Activated CD4-positive, alpha-beta memory T cell treated with anti-CD3 and anti-CD28 coated beads for 36 hours (primary cell): ENCODE measurements around the gene ANKRD24. TPM values are rescaled to one million over a fixed set of nuclear protein-coding genes. Genes with fewer than 3 reads are reported as not detected.
"Not testable (repeated sequence)": the region's sequence is repeated elsewhere in the genome, so short reads cannot be mapped to it uniquely, and the experiment has no call there.

Experiments used
- CTCF ChIA-PET: fragments of 350-600 bp; sonication (Branson Sonifier 250); formaldehyde crosslinking; loops from one replicate; lab custom pipeline; 2021; ENCODE audit warnings: antibody characterized with exemption, inconsistent platforms; lab: Charles Lee
- POLR2A ChIA-PET: fragments of 350-600 bp; sonication (Branson Sonifier 250); formaldehyde crosslinking; loops from one replicate; lab custom pipeline; 2021; ENCODE audit warnings: antibody characterized with exemption; lab: Charles Lee
- DNase-seq: peaks from one replicate; pipeline ENCODE4 v3.0.0-alpha.2; 2020
- H3K27ac Mint-ChIP-seq: one replicate; pipeline ENCODE4 v1.8.0; 2021; ENCODE audit warnings: mixed read lengths
- H3K27me3 Mint-ChIP-seq: one replicate; pipeline ENCODE4 v1.8.0; 2021; ENCODE audit warnings: mixed read lengths
- H3K36me3 Mint-ChIP-seq: one replicate; pipeline ENCODE4 v1.8.0; 2021; ENCODE audit warnings: mixed read lengths
- H3K4me1 Mint-ChIP-seq: one replicate; pipeline ENCODE4 v1.8.0; 2021; ENCODE audit warnings: low read depth, mixed read lengths
- H3K4me3 Mint-ChIP-seq: one replicate; pipeline ENCODE4 v1.8.0; 2021; ENCODE audit warnings: mild to moderate bottlenecking, mixed read lengths
- H3K9me3 Mint-ChIP-seq: one replicate; pipeline ENCODE4 v1.8.0; 2021; ENCODE audit warnings: mixed read lengths
- intact Hi-C: fragments of 100-400 bp; cut with micrococcal nuclease; formaldehyde crosslinking; loops from one replicate; pipeline ENCODE4 v1.15.1; 2023
- total RNA-seq, 2 experiments: library from RNA; stranded (reverse); gene quantifications; one replicate each; pipeline ENCODE4 v1.2.3, GENCODE V29; 2021

ANKRD24 gene
- total RNA-seq, 2 experiments from 2014 or later = 1.7 to 1.8 TPM

DNA sequence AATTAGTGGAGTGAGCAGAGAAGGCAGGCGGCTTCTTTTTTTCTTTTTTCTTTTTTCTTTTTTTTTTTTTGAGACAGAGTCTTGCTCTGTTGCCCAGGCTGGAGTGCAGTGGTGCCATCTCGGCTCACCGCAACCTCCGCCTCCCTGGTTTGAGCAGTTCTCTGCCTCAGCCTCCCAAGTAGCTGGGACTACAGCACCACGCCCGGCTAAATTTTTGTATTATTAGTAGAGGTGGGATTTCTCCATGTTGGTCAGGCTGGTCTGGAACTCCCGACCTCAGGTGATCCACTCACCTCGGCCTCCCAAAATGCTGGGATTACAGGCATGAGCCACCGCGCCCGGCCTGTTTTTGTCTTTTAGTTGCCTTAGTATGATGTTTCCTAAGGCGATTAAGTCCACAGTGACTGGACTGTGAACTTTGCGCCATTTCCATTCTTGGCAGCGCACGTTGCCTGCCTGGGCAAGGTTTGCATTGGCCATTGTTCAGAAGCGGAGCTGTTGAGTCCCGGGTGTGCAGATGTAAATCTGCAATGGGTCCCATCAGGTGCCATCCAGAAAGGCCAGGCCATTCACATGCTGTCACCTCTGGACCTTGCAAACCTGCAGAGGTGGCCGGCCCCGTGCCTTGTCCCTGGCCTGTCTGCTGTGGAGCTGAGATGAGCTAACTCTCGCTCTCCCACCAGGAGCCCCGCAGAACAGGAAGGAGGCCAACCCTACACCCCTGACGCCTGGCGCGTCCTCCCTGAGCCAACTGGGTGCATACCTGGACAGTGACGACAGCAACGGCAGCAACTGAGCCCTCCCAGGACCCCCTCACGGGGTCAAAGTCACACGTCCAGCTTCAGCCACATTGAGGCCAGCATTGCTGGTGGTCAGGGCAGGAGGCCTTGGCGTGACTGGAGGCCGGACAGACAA, 85.7 kb downstream of the ANKRD24 start:
- no peaks in the 10 kb centered on the region for H3K9me3 Mint-ChIP-seq
- ChIA-PET POLR2A (no interaction called here), CTCF (interaction anchor here (0.9 to 5.4 kb wide), 16 partner anchors 10 to 257 kb away, joined by 3 to 93 read pairs (median 8); partner anchors contain the start of genes CHAF1A, MPND, SH3GL1 and YJU2)
- H3K27ac Mint-ChIP-seq = no peak overlapping the region
- intact Hi-C loops = loop anchor here (1.0 to 10.0 kb wide), 3 partner anchors 84 to 257 kb away; no protein-coding TSS in a partner anchor
- peaks cover 30% of the 10 kb centered on the region for H3K36me3 Mint-ChIP-seq
- no peaks in the 10 kb centered on the region for H3K27me3 Mint-ChIP-seq
- H3K4me1 Mint-ChIP-seq = peaks cover 7% of the 10 kb centered on the region
- no peak for DNase-seq
- H3K4me3 Mint-ChIP-seq = no peak overlapping the region

DNA sequence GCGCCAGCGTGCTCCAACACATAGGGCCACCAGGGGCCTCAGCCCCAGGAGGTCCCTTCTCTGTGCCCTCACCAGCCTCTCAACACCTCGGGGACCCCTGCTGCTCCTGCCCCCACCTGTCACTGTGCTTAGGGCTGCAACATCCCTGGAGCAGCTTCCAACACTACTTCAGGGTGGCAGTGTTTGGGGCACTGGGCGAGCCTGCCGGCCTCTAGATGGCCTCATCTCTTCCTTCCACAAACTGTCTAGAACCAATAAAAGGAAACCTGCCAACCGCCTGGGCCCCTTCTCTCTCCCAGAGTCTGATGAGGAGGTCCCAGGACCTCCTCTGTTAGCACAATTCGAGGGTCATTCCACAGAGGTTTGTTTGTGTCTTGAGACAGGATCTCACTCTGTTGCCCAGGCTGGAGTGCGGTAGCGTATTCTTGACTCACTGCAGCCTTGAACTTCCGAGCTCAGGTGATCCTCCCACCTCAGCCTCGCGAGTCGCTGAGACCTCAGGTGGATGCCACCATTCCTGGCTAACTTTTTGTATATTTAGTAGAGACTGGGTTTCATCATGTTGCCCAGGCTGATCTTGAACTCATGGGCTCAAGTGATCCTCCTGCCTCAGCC, 86.4 kb downstream of the ANKRD24 start:
- ChIA-PET POLR2A (no interaction called here), CTCF (interaction anchor here (1.2 to 5.4 kb wide), 6 partner anchors 20 to 256 kb away, joined by 3 to 93 read pairs (median 14); partner anchors contain the start of gene YJU2)
- no peaks in the 10 kb centered on the region for H3K9me3 Mint-ChIP-seq
- H3K4me1 Mint-ChIP-seq = peaks cover 7% of the 10 kb centered on the region
- no peak for DNase-seq
- no peaks in the 10 kb centered on the region for H3K27me3 Mint-ChIP-seq
- intact Hi-C loops = loop anchor here (10.0 kb wide), 1 partner anchor 256 kb away; no protein-coding TSS in a partner anchor
- H3K27ac Mint-ChIP-seq = no peak overlapping the region
- H3K4me3 Mint-ChIP-seq = no peak overlapping the region
- H3K36me3 Mint-ChIP-seq = peaks cover 30% of the 10 kb centered on the region

DNA sequence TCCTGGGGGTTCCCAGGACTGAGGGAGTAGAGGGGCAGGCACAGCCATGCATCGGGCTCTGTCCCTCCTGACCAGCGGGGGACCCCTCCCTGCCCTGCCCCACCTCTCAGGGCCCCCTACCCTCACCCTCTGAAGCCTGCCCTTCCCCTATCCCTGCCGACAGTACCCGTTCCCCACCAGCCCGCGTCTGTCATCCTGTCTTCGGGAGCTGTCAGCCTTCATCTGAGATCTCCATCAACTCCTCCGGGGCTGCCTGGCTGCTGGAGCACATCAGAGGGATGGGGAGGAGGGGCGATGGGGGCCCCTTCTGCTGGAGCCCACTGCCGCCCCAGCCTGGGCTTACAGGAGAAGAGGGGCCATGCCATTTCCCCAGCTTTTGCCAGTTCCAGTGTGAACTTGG, 90.4 kb downstream of the ANKRD24 start:
- Mint-ChIP-seq H3K4me1 (no peaks in the 10 kb centered on the region), H3K27me3 (no peaks in the 10 kb centered on the region), H3K9me3 (no peaks in the 10 kb centered on the region), H3K4me3 (no peak overlapping the region), H3K27ac (no peak overlapping the region), H3K36me3 (peaks cover 13% of the 10 kb centered on the region)
- ChIA-PET POLR2A (no interaction called here), CTCF (interaction anchor here (3.7 kb wide), 1 partner anchor 80 kb away, joined by 19 read pairs; no protein-coding TSS in a partner anchor)
- intact Hi-C loops = no loop called here
- DNase-seq = no peak

DNA sequence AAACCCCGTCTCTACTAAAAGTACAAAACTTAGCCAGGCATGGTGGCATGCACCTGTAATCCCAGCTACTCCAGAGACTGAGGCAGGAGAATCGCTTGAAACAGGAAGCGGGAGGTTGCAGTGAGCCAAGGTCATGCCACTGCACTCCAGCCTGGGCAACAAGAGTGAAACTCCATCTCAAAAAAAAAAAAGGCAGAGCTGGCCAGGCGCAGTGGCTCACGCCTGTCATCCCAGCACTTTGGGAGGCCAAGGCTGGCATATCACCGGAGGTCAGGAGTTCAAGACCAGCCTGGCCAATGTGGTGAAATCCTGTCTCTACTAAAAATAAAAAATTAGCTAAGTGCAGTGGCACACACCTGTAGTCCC, 91.8 kb downstream of the ANKRD24 start:
- H3K9me3 Mint-ChIP-seq, H3K27me3 Mint-ChIP-seq, H3K4me1 Mint-ChIP-seq, DNase-seq, POLR2A ChIA-PET, H3K4me3 Mint-ChIP-seq, intact Hi-C loops, H3K27ac Mint-ChIP-seq, H3K36me3 Mint-ChIP-seq: not testable (repeated sequence)
- CTCF ChIA-PET = interaction anchor here (3.7 kb wide), 1 partner anchor 78 kb away, joined by 19 read pairs; no protein-coding TSS in a partner anchor

Other genes with a start within 250 kb of the ANKRD24 start
- gene NMRK2, start 249.6 kb upstream of the ANKRD24 start, total RNA-seq = not detected
- 10 to 100 TPM; 32.4 to 33.3 TPM for gene DAPK3, start 211.6 kb upstream of the ANKRD24 start, total RNA-seq
- 1,000 to 10,000 TPM; 3,113 to 3,225 TPM for gene EEF2, start 197.2 kb upstream of the ANKRD24 start, total RNA-seq
- gene PIAS4, start 175.0 kb upstream of the ANKRD24 start, total RNA-seq = 10 to 100 TPM; 22.5 to 24.4 TPM
- gene ZBTB7A, start 115.8 kb upstream of the ANKRD24 start, total RNA-seq = 10 to 100 TPM; 31.0 to 32.5 TPM
- 100 to 1,000 TPM; 128 to 129 TPM for gene MAP2K2, start 58.6 kb upstream of the ANKRD24 start, total RNA-seq
- not detected for gene CREB3L3, start 29.1 kb upstream of the ANKRD24 start, total RNA-seq
- gene SIRT6, start 126 bp upstream of the ANKRD24 start, total RNA-seq = 10 to 100 TPM; 28.0 to 29.7 TPM
- 10 to 100 TPM; 11.0 to 14.2 TPM for gene EBI3, start 46.8 kb downstream of the ANKRD24 start, total RNA-seq
- gene YJU2, start 64.4 kb downstream of the ANKRD24 start, total RNA-seq = 10 to 100 TPM; 24.0 to 25.5 TPM
- not detected for gene SHD, start 96.6 kb downstream of the ANKRD24 start, total RNA-seq
- 1 to 10 TPM; 2.4 to 2.6 TPM for gene TMIGD2, start 119.7 kb downstream of the ANKRD24 start, total RNA-seq
- 1 to 10 TPM; 7.8 to 8.1 TPM for gene FSD1, start 121.9 kb downstream of the ANKRD24 start, total RNA-seq
- gene STAP2, start 156.1 kb downstream of the ANKRD24 start, total RNA-seq = 1 to 10 TPM; 9.1 to 9.4 TPM
- gene MPND, start 160.9 kb downstream of the ANKRD24 start, total RNA-seq = 10 to 100 TPM; 19.6 to 22.6 TPM
- 10 to 100 TPM; 38.1 to 42.0 TPM for gene SH3GL1, start 217.9 kb downstream of the ANKRD24 start, total RNA-seq
- 10 to 100 TPM; 61.6 to 63.5 TPM for gene CHAF1A, start 220.0 kb downstream of the ANKRD24 start, total RNA-seq